K562 (cell line): Measurements from ENCODE around the gene FAT2. TPM values are rescaled to one million over a fixed set of nuclear protein-coding genes. Genes with fewer than 3 reads are reported as not detected.

Experiments
- ATAC-seq: fragments of 200-7000 bp; cut with Tn5 transposase; 3 replicates; pipeline ENCODE4 v1.9.1; 2020; ENCODE audit warnings: moderate library complexity
- BruUV-seq: library from RNA; stranded (reverse); fragments of 400-500 nt; replicated peaks from 2 replicates; lab custom pipeline; 2021; lab: Mats Ljungman, UMichigan
- CTCF ChIA-PET: fragments of 300-600 bp; formaldehyde crosslinking; extraction: SDS; loops from one replicate; lab custom pipeline; 2021; ENCODE audit warnings: low intra/inter-chr PET ratio; lab: Yijun Ruan, JAX
- POLR2A ChIA-PET: fragments of 300-600, 350-650 bp; sonication (Branson Sonifier 250); formaldehyde crosslinking; extraction: SDS; loops from one replicate; lab custom pipeline; 2021; ENCODE audit warnings: antibody characterized with exemption, inconsistent platforms; lab: Yijun Ruan, JAX
- DNase-seq, 4 experiments: peaks; one replicate each; pipeline versions ENCODE4 v3.0.0 to v3.0.0-alpha.2; 2011 to 2018; ENCODE audit warnings: low spot score in 3 of 4, mixed read lengths in 3 of 4; ENCODE audit errors: extremely low read depth in 1 of 4
- FAIRE-seq: peaks from 2 replicates; lab custom pipeline; 2011; peaks lifted over from hg19 to GRCh38; lab: Jason Lieb, UNC
- H2AFZ ChIP-seq: 2 replicates; pipeline ENCODE4 v1.6.0; 2011; ENCODE audit warnings: low read depth, low read length, control low read depth, inconsistent platforms
- H3K27ac ChIP-seq: fragments of 200-600 bp; 3 replicates; pipeline ENCODE4 v1.8.0; 2011; ENCODE audit warnings: low read depth, mild to moderate bottlenecking, control low read depth, inconsistent platforms, low read length, moderate library complexity, mixed read lengths; ENCODE audit errors: extremely low read depth
- H3K27me3 ChIP-seq, 2 experiments: fragments of 300-600 bp in 1 of 2; 2 replicates in 1 of 2; 3 replicates in 1 of 2; pipeline versions ENCODE4 v1.6.0 to v1.8.0; 2011; ENCODE audit warnings: inconsistent platforms in 2 of 2, low read length in 2 of 2, mild to moderate bottlenecking in 1 of 2, mixed read lengths in 1 of 2, moderate library complexity in 1 of 2; ENCODE audit not compliant: control insufficient read depth in 2 of 2, insufficient read depth in 2 of 2
- H3K36me3 ChIP-seq: fragments of 300-600 bp; 3 replicates; pipeline ENCODE4 v1.8.0; 2011; ENCODE audit warnings: mild to moderate bottlenecking, low read length, inconsistent platforms; ENCODE audit not compliant: control insufficient read depth, insufficient read depth
- H3K4me1 ChIP-seq, 2 experiments: fragments of 200-600 bp in 1 of 2; replicated peaks in 1 of 2; 2 replicates in 1 of 2; 3 replicates in 1 of 2; pipeline versions ENCODE4 v1.5.1 to v1.8.0; 2011; ENCODE audit warnings: inconsistent platforms in 2 of 2, low read length in 2 of 2, mild to moderate bottlenecking in 1 of 2, mixed read lengths in 1 of 2, moderate library complexity in 1 of 2; ENCODE audit not compliant: control insufficient read depth in 2 of 2, insufficient read depth in 2 of 2
- H3K4me2 ChIP-seq: 2 replicates; pipeline ENCODE4 v1.6.1; 2011; ENCODE audit warnings: low read length, control low read depth, inconsistent platforms, mixed read lengths; ENCODE audit not compliant: insufficient read depth
- H3K4me3 ChIP-seq: fragments of 200-600 bp; sonication (generic), shearing (Covaris generic); 2 replicates; pipeline ENCODE4 v1.5.1; 2016; ENCODE audit warnings: control low read depth, inconsistent platforms
- H3K79me2 ChIP-seq: fragments of 200-600 bp; 3 replicates; pipeline ENCODE4 v1.8.0; 2011; ENCODE audit warnings: low read length, inconsistent platforms; ENCODE audit not compliant: control insufficient read depth, insufficient read depth
- H3K9ac ChIP-seq, 2 experiments: 2 replicates each; pipeline versions ENCODE4 v1.6.0 to v1.6.1; 2011; ENCODE audit warnings: low read depth in 2 of 2, low read length in 2 of 2, control low read depth in 1 of 2, inconsistent platforms in 1 of 2, mild to moderate bottlenecking in 1 of 2, mixed read lengths in 1 of 2; ENCODE audit not compliant: insufficient read depth in 1 of 2
- H3K9me1 ChIP-seq: one replicate; pipeline ENCODE4 v1.6.0; 2011; ENCODE audit warnings: inconsistent platforms, mild to moderate bottlenecking, low read length, moderate library complexity; ENCODE audit not compliant: control insufficient read depth, insufficient read depth
- H3K9me3 ChIP-seq: replicated peaks from 2 replicates; pipeline ENCODE4 v1.5.1; 2011; ENCODE audit warnings: low read depth, low read length, inconsistent platforms; ENCODE audit not compliant: control insufficient read depth, insufficient read depth
- H4K20me1 ChIP-seq: replicated peaks from 2 replicates; pipeline ENCODE4 v1.6.1; 2011; ENCODE audit warnings: low read length, inconsistent platforms, mixed read lengths; ENCODE audit not compliant: control insufficient read depth, insufficient read depth
- CBX1 ChIP-seq: sonication (generic); IDR thresholded peaks from 2 replicates; pipeline ENCODE4 v1.6.1; 2016; ENCODE audit warnings: antibody characterized with exemption, low read depth, mild to moderate bottlenecking
- DNMT1 ChIP-seq: fragments of 450-650 bp; IDR thresholded peaks from 2 replicates; pipeline ENCODE4 v1.6.1; 2016; ENCODE audit warnings: antibody characterized with exemption, mild to moderate bottlenecking
- ETV1 ChIP-seq: fragments of 450-650 bp; conservative IDR thresholded peaks from 2 replicates; pipeline ENCODE4 v1.6.1; 2016; ENCODE audit warnings: missing genetic modification characterization, control low read depth, low read depth, missing compliant biosample characterization
- FIP1L1 ChIP-seq: fragments of 200-400 bp; formaldehyde crosslinking; IDR thresholded peaks from 2 replicates; pipeline ENCODE4 v1.6.1; 2018; ENCODE audit warnings: mild to moderate bottlenecking, low read depth, low read length; ENCODE audit not compliant: poor library complexity, severe bottlenecking
- LARP7 ChIP-seq: fragments of 450-650 bp; IDR thresholded peaks from 2 replicates; pipeline ENCODE4 v1.6.1; 2016
- MBD2 ChIP-seq: sonication (generic); IDR thresholded peaks from 2 replicates; pipeline ENCODE4 v1.6.1; 2016; ENCODE audit warnings: low read depth, borderline replicate concordance
- NEUROD1 ChIP-seq: fragments of 150-350 bp; IDR thresholded peaks from 2 replicates; pipeline ENCODE4 v1.6.1; 2014; ENCODE audit warnings: borderline replicate concordance, low read length, low read depth; ENCODE audit not compliant: partially characterized antibody
- NR4A1 ChIP-seq, 2 experiments: fragments of 250-450 bp in 1 of 2; fragments of 450-650 bp in 1 of 2; sonication (Bioruptor Pico) in 1 of 2; IDR thresholded peaks; 2 replicates each; pipeline versions ENCODE4 v1.4.0 to v1.6.1; 2016 to 2020; ENCODE audit warnings: mild to moderate bottlenecking in 2 of 2, missing compliant biosample characterization in 1 of 2, missing genetic modification characterization in 1 of 2, moderate library complexity in 1 of 2
- PYGO2 ChIP-seq: fragments of 450-650 bp; IDR thresholded peaks from 2 replicates; pipeline ENCODE4 v1.6.1; 2016; ENCODE audit warnings: mild to moderate bottlenecking, missing genetic modification characterization, moderate library complexity, missing compliant biosample characterization
- RHOXF2B ChIP-seq: fragments of 250-450 bp; sonication (Bioruptor Pico); conservative IDR thresholded peaks from 2 replicates; pipeline ENCODE4 v1.5.1; 2021
- RUNX1 ChIP-seq: sonication (generic); IDR thresholded peaks from 2 replicates; pipeline ENCODE4 v1.6.1; 2016; ENCODE audit warnings: antibody characterized with exemption, low read depth
- SNIP1 ChIP-seq: fragments of 450-650 bp; IDR thresholded peaks from 2 replicates; pipeline ENCODE4 v1.7.1; 2017; ENCODE audit warnings: low read depth, mild to moderate bottlenecking
- XRCC5 ChIP-seq: fragments of 200-400 bp; formaldehyde crosslinking; IDR thresholded peaks from 2 replicates; pipeline ENCODE4 v1.6.1; 2017; ENCODE audit warnings: low read depth, mild to moderate bottlenecking, low read length
- ZNF583 ChIP-seq: fragments of 250-450 bp; sonication (Bioruptor Pico); IDR thresholded peaks from 2 replicates; pipeline ENCODE4 v1.4.0; 2020
- ZNF699 ChIP-seq: fragments of 250-450 bp; sonication (Bioruptor Pico); IDR thresholded peaks from 2 replicates; pipeline ENCODE4 v1.8.0; 2021; ENCODE audit warnings: mild to moderate bottlenecking, moderate library complexity; ENCODE audit not compliant: insufficient replicate concordance
- WGBS: fragments of 100-300 bp; shearing (Covaris generic); methylation state at CpG from one replicate; pipeline ENCODE4 v1.1.6; 2016; ENCODE audit warnings: low coverage, mixed read lengths; ENCODE audit not compliant: insufficient coverage; ENCODE audit errors: missing lambda C conversion rate; 5-methylcytosine and 5-hydroxymethylcytosine counted together
- in situ Hi-C: fragments of 300-500 bp; cut with MboI; formaldehyde crosslinking; loops from 4 replicates; pipeline ENCODE4 v1.15.0; 2018; ENCODE audit warnings: inconsistent platforms, mixed read lengths
- intact Hi-C: fragments of 100-400 bp; cut with micrococcal nuclease; formaldehyde crosslinking; loops from 2 replicates; pipeline ENCODE4 v1.14.2; 2022
- polyA plus RNA-seq, 8 experiments: library from polyadenylated mRNA; depleted of rRNA in 4 of 8; stranded (reverse) in 5 of 8; unstranded in 3 of 8; fragments of >200 nt; fragmentation: Nextera tagmentation in 2 of 8; fragmentation: Illumina TruSeq in 1 of 8; extraction: Ambion mirVana in 2 of 8; extraction: Trizol in 1 of 8; gene quantifications; 2 replicates each; pipeline versions ENCODE4 v1.2.1 to v1.2.3, GENCODE V29; 2011 to 2014; ENCODE audit warnings: inconsistent platforms in 1 of 8, missing spikeins in 1 of 8
- total RNA-seq, 7 experiments: library from RNA; depleted of rRNA in 6 of 7; stranded (reverse); fragments of >200 nt in 6 of 7; fragmentation: Illumina TruSeq in 2 of 7; extraction: Trizol in 2 of 7; gene quantifications; 2 replicates each; pipeline versions ENCODE4 v1.2.1 to v1.2.3, GENCODE V29; 2011 to 2021; ENCODE audit warnings: low replicate concordance in 1 of 7
- TF ChIP-seq, protein P1 (sequence below): fragments of 450-650 bp; formaldehyde crosslinking; IDR thresholded peaks from 2 replicates; pipeline ENCODE4 v1.4.0; 2022; ENCODE audit warnings: missing genetic modification characterization

Gene FAT2
- total and polyA plus RNA-seq, 9 of the 15 experiments (the other 6 are each of a cell fraction or from before 2014, with no cell fraction given), result not detected

DNA sequence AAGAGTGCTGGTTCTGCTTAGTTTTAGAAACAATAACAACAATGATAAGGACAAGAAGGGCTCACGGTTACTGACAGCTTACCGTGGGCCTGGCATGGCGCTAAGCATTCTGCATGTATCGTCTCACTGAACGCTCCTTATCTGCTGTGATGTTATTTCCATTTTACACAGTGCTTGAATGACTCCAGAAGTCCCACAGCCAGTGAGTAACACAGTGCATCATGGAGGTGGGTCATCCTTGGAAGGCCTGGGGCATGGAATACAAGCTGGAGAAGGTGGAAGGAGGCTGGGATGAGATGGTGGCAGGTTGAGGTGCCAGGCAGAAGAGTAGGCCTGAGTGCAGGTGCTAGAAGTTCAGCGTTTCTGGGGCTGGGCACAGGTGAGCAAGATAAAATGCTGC, 36.5 kb upstream of the FAT2 start:
- ATAC-seq (no peak), FAIRE-seq (no peak), DNase-seq (no peak)
- H3K36me3 ChIP-seq, result no peaks in the 10 kb centered on the region
- H3K4me2 ChIP-seq, result no peak overlapping the region
- H3K27ac ChIP-seq, result no peak overlapping the region
- in situ Hi-C loops, result no loop called here
- no peaks in the 10 kb centered on the region for H3K9me3 ChIP-seq
- peaks cover 5% of the 10 kb centered on the region for H3K9me1 ChIP-seq
- no peak overlapping the region for H3K4me3 ChIP-seq
- WGBS, result 0% methylated on average over 6 of the region's 6 CpGs
- ChIA-PET CTCF (no interaction called here), POLR2A (interaction anchor here (0.6 kb wide), 1 partner anchor 25 kb away, joined by 3 read pairs; no protein-coding TSS in a partner anchor)
- peaks cover 27 to 44% of the 10 kb centered on the region in 2 experiments; a peak in 4 of 5 replicates for H3K27me3 ChIP-seq
- no peaks in the 10 kb centered on the region; the same call in 1 of the 2 replicates for H4K20me1 ChIP-seq
- intact Hi-C loops, result no loop called here
- H3K9ac ChIP-seq, result no peak overlapping the region
- no peak overlapping the region for H2AFZ ChIP-seq
- no peak for TF ChIP-seq RUNX1
- BruUV-seq, result no TSS peak
- H3K4me1 ChIP-seq, result no peaks in the 10 kb centered on the region
- H3K79me2 ChIP-seq, result no peaks in the 10 kb centered on the region

DNA sequence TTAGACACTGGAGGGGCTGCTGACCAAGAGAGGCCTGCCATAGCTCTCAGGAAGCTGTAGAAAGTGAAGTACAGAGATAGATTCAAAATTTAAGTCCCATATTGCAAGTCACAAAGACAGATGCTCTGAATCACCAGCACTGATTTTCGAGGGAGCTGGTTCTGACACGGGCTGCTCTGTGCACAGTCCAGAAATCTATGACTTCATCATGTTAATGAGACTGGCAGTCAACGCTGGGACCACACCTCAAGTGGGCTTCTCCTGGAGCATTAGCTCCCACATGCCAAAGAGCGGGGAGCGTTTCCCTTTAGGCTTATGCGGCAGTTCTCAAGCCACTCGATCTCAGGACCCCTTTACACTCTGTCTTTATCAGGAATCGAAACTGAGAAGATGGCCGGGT, 34.2 kb upstream of the FAT2 start:
- Histone ChIP-seq H3K36me3 (no peaks in the 10 kb centered on the region), H3K4me1 (no peaks in the 10 kb centered on the region), H3K9ac (no peak overlapping the region), H3K9me3 (no peaks in the 10 kb centered on the region), H3K9me1 (peaks cover 3% of the 10 kb centered on the region), H3K4me2 (no peak overlapping the region), H4K20me1 (no peaks in the 10 kb centered on the region), H2AFZ (no peak overlapping the region), H3K4me3 (no peak overlapping the region), H3K27ac (no peak overlapping the region), H3K79me2 (no peaks in the 10 kb centered on the region), H3K27me3 (peaks cover 17 to 35% of the 10 kb centered on the region in 2 experiments; a peak in 4 of 5 replicates)
- ATAC-seq, result no peak
- intact Hi-C loops (no loop called here), in situ Hi-C loops (no loop called here)
- CTCF ChIA-PET, result no interaction called here
- no TSS peak for BruUV-seq
- 9% methylated on average over 9 of the region's 9 CpGs for WGBS
- POLR2A ChIA-PET, result no interaction called here
- no peak for FAIRE-seq
- DNase-seq, result no peak
- TF ChIP-seq, protein P1, sequence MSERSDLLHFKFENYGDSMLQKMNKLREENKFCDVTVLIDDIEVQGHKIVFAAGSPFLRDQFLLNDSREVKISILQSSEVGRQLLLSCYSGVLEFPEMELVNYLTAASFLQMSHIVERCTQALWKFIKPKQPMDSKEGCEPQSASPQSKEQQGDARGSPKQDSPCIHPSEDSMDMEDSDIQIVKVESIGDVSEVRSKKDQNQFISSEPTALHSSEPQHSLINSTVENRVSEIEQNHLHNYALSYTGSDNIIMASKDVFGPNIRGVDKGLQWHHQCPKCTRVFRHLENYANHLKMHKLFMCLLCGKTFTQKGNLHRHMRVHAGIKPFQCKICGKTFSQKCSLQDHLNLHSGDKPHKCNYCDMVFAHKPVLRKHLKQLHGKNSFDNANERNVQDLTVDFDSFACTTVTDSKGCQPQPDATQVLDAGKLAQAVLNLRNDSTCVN, result no peak
- no peak for TF ChIP-seq XRCC5
- no peak for TF ChIP-seq SNIP1
- no peak for TF ChIP-seq ZNF699 (CRISPR knock-in tag)
- no peak for TF ChIP-seq ETV1 (tag)
- TF ChIP-seq MBD2, result no peak
- no peak for TF ChIP-seq PYGO2
- no peak for TF ChIP-seq ZNF583
- no peak for TF ChIP-seq RHOXF2B (CRISPR knock-in tag)
- no peak for TF ChIP-seq CBX1
- TF ChIP-seq FIP1L1, result no peak
- TF ChIP-seq DNMT1, result no peak
- TF ChIP-seq NR4A1 (CRISPR knock-in tag; IDR thresholded peaks at IDR 0.05), result no peak
- TF ChIP-seq NR4A1 (tag; IDR thresholded peaks at IDR 0.05), result no peak
- TF ChIP-seq LARP7, result no peak
- TF ChIP-seq NEUROD1, result no peak
